Activated CD4-positive, CD25-positive, alpha-beta regulatory T cell (primary cell): ENCODE measurements around the gene PON2.
"Not testable (repeated sequence)": the region's sequence is repeated elsewhere in the genome, so short reads cannot be mapped to it uniquely, and the experiment has no call there.

Experiments
- DNase-seq, 4 experiments: peaks; one replicate each; lab custom pipeline; 2025; lab: John Stamatoyannopoulos, UW

Gene PON2

DNA sequence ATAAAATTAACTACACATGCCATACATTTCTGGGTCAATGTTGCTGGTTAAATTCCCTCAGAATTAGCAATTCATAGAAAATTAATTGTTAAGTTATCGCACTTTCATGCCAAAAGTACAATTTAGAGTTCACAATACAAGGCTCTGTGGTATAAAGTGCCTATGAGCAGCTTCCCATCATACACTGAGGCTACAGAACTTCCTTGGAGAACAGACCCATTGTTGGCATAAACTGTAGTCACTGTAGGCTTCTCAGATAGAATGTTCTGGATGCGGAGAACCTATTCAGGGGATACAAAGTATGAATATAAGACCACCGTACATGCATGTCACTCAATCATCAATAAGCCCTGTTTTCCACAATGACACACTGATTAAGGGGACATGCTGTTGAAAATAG lies 29.6 kb downstream of the PON2 start:
- DNase-seq, result no peak

GRCh38 chr7:95404316-95404865 lies 30.4 kb downstream of the PON2 start:
- no peak for DNase-seq

- DNase-seq, result no peak
These were observed 36.5 kb downstream of the PON2 start for GRCh38 chr7:95398155-95398940.

DNA sequence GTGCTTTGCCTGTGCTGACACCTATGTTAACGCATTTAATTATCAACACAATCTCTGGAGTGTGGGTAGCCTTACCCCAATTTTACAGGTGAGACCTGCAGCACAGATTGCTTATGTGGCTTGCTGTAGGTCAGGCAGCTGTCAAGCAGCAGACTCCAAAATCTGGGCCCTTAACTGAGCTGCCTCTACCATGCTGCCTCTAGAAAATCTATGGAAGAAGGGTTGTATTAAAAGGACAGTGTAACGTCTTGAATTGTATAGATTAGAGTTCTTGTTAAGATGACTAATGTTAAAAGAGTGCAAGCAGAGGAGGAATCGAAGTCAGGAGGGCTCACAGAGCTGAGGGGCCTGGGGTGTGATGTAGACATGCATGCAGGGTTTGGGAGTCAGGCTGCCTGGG lies 37.4 kb downstream of the PON2 start:
- no peak for DNase-seq

- DNase-seq, result no peak
These were observed 38.4 kb downstream of the PON2 start, which contains the start of gene PON3 for GRCh38 chr7:95396136-95397032. Gene PON3 (minus strand): TSS chr7:95396375. CDS start chr7:95396350, 25 bp downstream.

DNA sequence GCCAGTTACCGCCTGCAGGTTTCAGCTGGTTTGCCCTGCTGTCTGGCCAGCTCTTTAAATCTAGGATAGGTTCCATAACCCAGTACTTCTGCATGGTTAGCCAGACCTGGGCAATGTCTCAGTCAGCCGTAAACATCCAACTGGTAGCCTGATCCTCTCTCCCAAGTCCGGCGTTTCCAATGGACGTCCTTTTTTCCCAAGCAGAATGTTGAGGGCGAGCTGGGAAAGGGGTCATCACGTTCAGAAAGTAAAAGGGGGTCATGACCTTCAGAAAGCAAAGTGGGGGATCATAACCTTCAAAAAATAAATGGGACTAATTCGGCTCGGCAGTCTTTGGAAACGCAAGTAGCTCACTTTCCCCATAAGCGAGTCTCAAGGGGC lies 39.1 kb downstream of the PON2 start:
- DNase-seq, result no peak

GRCh38 chr7:95394370-95394769 lies 40.5 kb downstream of the PON2 start:
- DNase-seq, result no peak

- DNase-seq, result no peak
These were observed 43.1 kb downstream of the PON2 start for GRCh38 chr7:95391761-95392160.

- DNase-seq, result no peak
These were observed 45.3 kb downstream of the PON2 start for GRCh38 chr7:95389516-95389915.

GRCh38 chr7:95379457-95379856 lies 55.4 kb downstream of the PON2 start:
- not testable (repeated sequence) for DNase-seq

- DNase-seq, result no peak
These were observed 58.0 kb downstream of the PON2 start for GRCh38 chr7:95376632-95377400.

- DNase-seq, result no peak
These were observed 59.1 kb downstream of the PON2 start for GRCh38 chr7:95375591-95376257.

DNA sequence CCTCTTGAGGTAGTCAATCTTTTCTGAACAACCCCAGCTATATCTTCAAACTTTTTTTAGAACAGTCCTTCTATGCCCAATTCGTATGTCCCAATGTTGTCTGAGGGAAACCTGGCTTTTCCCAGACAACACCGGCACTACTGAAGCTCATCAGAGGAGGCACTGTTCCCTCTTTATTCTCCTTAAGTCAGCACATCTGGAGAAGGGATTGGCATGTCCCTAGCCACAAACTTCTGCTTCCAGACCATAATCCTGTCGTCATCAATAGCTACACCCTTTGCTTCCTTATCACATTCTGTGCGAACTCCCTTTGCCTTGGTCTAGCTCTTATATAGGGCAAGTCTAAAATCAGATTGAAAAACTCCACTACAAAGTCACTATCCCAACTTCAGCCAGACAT lies 61.5 kb downstream of the PON2 start:
- no peak for DNase-seq

GRCh38 chr7:95368235-95368634 lies 66.6 kb downstream of the PON2 start:
- no peak for DNase-seq

DNA sequence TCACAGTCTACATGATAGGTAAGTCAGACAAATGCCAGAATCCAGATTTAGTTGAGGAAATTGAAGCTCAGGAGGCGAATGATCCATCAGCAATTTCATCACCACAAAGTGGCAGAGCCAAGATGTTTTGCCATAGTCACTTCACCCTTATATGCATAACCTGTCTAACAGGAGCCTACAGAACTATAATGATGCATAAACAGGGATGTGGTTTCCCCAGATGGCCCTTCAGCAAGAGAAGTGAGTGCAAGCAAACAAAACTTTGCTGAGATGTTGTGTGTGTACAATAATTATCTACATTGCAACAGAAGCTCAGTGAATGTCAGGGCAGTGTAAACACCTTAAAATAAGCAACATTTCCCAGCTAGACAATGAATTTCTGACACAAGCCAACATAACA lies 67.2 kb downstream of the PON2 start:
- no peak for DNase-seq

DNA sequence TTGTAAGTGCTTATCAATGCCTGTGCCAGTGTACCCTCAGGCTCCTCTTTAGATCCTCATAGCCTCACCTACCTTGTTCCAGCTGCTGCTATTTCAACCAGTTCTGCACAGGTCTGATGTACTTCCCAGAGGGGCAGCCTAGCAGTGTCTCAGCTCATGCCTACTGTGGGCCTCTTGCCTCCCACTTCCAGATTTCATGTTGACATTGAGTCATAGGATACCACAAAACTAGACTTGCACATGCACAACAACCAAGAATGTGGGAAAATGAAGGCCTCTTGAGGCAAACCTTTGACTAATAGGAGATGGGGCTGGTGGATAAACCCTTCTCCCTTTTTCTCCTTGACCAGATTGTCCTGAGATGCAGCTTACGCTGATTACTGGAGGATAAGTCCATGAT lies 69.7 kb downstream of the PON2 start:
- DNase-seq, result no peak

GRCh38 chr7:95357623-95358022 lies 77.2 kb downstream of the PON2 start:
- no peak for DNase-seq
